Measurements from ENCODE around the gene KLRC4.

Gene KLRC4

DNA sequence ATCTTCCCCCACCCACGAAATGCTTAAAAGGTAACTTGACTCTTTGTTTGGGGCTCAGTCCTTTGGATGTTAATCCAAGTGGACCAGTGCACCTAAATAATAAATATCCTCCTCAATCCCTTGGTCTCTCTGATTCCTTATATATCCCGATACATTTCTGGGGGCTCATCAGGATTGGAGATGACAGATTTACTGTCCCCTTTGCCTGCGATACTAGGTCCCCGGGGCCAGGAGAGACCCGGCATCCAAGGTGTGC is 46.0 kb downstream of the KLRC4 start:
- TF ChIP-seq, protein P1, sequence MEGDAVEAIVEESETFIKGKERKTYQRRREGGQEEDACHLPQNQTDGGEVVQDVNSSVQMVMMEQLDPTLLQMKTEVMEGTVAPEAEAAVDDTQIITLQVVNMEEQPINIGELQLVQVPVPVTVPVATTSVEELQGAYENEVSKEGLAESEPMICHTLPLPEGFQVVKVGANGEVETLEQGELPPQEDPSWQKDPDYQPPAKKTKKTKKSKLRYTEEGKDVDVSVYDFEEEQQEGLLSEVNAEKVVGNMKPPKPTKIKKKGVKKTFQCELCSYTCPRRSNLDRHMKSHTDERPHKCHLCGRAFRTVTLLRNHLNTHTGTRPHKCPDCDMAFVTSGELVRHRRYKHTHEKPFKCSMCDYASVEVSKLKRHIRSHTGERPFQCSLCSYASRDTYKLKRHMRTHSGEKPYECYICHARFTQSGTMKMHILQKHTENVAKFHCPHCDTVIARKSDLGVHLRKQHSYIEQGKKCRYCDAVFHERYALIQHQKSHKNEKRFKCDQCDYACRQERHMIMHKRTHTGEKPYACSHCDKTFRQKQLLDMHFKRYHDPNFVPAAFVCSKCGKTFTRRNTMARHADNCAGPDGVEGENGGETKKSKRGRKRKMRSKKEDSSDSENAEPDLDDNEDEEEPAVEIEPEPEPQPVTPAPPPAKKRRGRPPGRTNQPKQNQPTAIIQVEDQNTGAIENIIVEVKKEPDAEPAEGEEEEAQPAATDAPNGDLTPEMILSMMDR (IDR thresholded peaks at IDR 0.05; ENCODE audit: poor library complexity, severe bottlenecking), result no peak
- Histone ChIP-seq H3K4me3 (ENCODE audit: severe bottlenecking) (peak overlapping the region; percentile 39), H3K27me3 (ENCODE audit: insufficient read depth, poor library complexity, severe bottlenecking) (no peaks in the 10 kb centered on the region), H3K9me3 (ENCODE audit: severe bottlenecking) (no peaks in the 10 kb centered on the region), H3K36me3 (ENCODE audit: low read depth) (no peaks in the 10 kb centered on the region), H3K27ac (ENCODE audit: poor library complexity, severe bottlenecking) (peak overlapping the region; percentile 85), H3K4me1 (ENCODE audit: insufficient read depth, poor library complexity, severe bottlenecking) (peaks cover 16% of the 10 kb centered on the region)
- DNase-seq (ENCODE audit: low spot score), result no peak
- ATAC-seq (ENCODE audit: low read depth), result no peak

DNA sequence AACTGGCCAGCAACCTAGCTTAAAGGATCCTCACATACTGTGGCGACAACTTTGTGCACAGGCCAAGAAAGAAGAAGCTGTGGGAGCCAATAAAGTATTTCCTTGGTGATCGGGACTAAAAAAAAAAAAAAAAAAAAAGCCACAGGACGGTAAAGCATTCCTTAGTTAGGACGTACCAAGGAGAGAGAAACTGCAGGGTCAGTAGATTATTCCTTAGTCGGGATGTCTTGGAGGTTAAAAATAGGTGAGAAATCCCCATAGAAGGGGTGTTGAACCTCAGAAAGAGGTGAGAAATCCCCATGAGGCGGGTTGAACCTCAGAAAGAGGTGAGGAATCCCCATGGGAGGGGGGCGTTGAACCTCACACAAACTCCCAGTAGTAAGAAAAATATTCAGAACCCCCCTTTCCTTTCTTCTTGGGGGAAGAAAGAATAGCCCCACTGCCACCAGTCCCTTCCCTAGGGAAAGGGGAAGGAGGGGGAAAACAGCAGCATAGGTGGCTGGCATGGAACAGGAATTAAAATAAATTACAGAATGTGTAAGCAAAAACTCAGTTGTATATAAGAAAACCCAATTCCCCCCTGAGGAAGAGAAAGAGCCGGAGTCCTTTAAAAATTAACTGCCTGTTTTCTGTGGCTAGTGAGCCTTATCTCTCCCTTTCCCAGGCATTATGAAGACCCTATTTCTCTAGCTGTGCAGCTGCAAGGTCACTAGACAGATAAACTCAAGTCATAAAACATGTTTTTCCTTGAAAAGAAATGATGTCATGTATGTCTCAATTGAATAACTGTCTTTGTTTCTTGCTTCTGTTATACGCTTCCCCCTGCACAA is 46.5 kb downstream of the KLRC4 start:
- Histone ChIP-seq H3K9me3 (ENCODE audit: severe bottlenecking) (no peaks in the 10 kb centered on the region), H3K27ac (ENCODE audit: poor library complexity, severe bottlenecking) (peak overlapping the region; percentile 85), H3K27me3 (ENCODE audit: insufficient read depth, poor library complexity, severe bottlenecking) (no peaks in the 10 kb centered on the region), H3K36me3 (ENCODE audit: low read depth) (no peaks in the 10 kb centered on the region), H3K4me1 (ENCODE audit: insufficient read depth, poor library complexity, severe bottlenecking) (peaks cover 16% of the 10 kb centered on the region), H3K4me3 (ENCODE audit: severe bottlenecking) (peak overlapping the region; percentile 39)
- ATAC-seq (ENCODE audit: low read depth), result no peak
- TF ChIP-seq, protein P1 (IDR thresholded peaks at IDR 0.05; ENCODE audit: poor library complexity, severe bottlenecking), result no peak
- DNase-seq (ENCODE audit: low spot score), result no peak

DNA sequence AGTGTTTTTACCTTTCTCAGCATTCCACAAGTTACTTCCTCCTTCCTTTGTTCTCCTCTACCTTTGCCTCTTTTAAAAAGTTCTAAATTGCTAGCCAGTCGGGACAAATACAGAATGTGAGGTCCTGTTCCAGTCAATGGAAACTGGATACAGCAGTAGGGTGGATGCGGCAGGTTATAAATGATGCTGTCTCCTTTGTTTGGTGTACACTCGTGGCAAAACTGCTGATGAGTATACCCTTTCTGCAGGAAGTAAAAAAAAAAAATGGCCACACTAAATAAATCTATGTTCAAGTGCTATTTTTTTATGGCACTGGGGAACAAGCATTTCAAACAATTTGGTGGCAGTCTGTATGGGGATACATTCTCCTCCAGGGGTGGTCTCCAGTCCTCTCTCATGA is 47.2 kb downstream of the KLRC4 start:
- ATAC-seq (ENCODE audit: low read depth) (no peak), DNase-seq (ENCODE audit: low spot score) (no peak)
- H3K27me3 ChIP-seq (ENCODE audit: insufficient read depth, poor library complexity, severe bottlenecking), result no peaks in the 10 kb centered on the region
- peaks cover 16% of the 10 kb centered on the region for H3K4me1 ChIP-seq (ENCODE audit: insufficient read depth, poor library complexity, severe bottlenecking)
- TF ChIP-seq, protein P1 (IDR thresholded peaks at IDR 0.05; ENCODE audit: poor library complexity, severe bottlenecking), result no peak
- no peak overlapping the region for H3K4me3 ChIP-seq (ENCODE audit: severe bottlenecking)
- H3K9me3 ChIP-seq (ENCODE audit: severe bottlenecking), result no peaks in the 10 kb centered on the region
- H3K27ac ChIP-seq (ENCODE audit: poor library complexity, severe bottlenecking), result peak overlapping the region; percentile 85
- H3K36me3 ChIP-seq (ENCODE audit: low read depth), result no peaks in the 10 kb centered on the region

DNA sequence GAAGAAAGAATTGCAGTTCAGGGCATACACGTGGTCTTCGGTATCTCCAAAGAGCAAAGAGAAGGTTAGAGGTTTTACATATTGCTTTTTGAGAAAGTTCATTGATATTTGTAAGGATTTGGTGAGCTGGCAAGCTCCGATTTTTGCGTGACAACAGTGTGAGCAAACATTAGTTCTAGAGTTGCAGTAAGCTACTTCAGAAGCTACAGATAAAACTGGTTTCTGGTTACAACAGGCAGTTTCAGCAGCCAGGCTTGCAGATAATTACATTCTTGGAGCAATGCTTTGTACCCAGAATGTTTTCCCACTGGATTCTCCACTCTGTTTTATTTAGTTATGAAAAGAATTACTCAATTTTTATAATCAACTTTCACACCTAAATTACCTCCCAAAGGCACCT is 47.9 kb downstream of the KLRC4 start:
- Histone ChIP-seq H3K4me1 (ENCODE audit: insufficient read depth, poor library complexity, severe bottlenecking) (peaks cover 16% of the 10 kb centered on the region), H3K9me3 (ENCODE audit: severe bottlenecking) (no peaks in the 10 kb centered on the region), H3K36me3 (ENCODE audit: low read depth) (no peaks in the 10 kb centered on the region), H3K27ac (ENCODE audit: poor library complexity, severe bottlenecking) (peak overlapping the region; percentile 85), H3K4me3 (ENCODE audit: severe bottlenecking) (no peak overlapping the region), H3K27me3 (ENCODE audit: insufficient read depth, poor library complexity, severe bottlenecking) (no peaks in the 10 kb centered on the region)
- TF ChIP-seq, protein P1 (IDR thresholded peaks at IDR 0.05; ENCODE audit: poor library complexity, severe bottlenecking), result no peak
- ATAC-seq (ENCODE audit: low read depth), result no peak
- DNase-seq (ENCODE audit: low spot score), result no peak

GRCh38 chr12:10361084-10361483 is 48.5 kb downstream of the KLRC4 start:
- Histone ChIP-seq H3K36me3 (ENCODE audit: low read depth) (no peaks in the 10 kb centered on the region), H3K4me1 (ENCODE audit: insufficient read depth, poor library complexity, severe bottlenecking) (peaks cover 16% of the 10 kb centered on the region), H3K9me3 (ENCODE audit: severe bottlenecking) (no peaks in the 10 kb centered on the region), H3K4me3 (ENCODE audit: severe bottlenecking) (no peak overlapping the region), H3K27me3 (ENCODE audit: insufficient read depth, poor library complexity, severe bottlenecking) (no peaks in the 10 kb centered on the region), H3K27ac (ENCODE audit: poor library complexity, severe bottlenecking) (peak overlapping the region; percentile 85)
- DNase-seq (ENCODE audit: low spot score), result no peak
- TF ChIP-seq, protein P1 (IDR thresholded peaks at IDR 0.05; ENCODE audit: poor library complexity, severe bottlenecking), result no peak
- ATAC-seq (ENCODE audit: low read depth), result no peak
